SKM-1 treated with dmso at 0.1 percent for 144 hours (cell line): ENCODE results near the gene UCHL5.
A peak's percentile ranks its signal among the peaks of the same experiment; 100 is the strongest.

Experiments
- DNase-seq: peaks from one replicate; lab custom pipeline; 2025; ENCODE audit not compliant: unreplicated experiment; lab: John Stamatoyannopoulos, UW

UCHL5 gene, protein sequence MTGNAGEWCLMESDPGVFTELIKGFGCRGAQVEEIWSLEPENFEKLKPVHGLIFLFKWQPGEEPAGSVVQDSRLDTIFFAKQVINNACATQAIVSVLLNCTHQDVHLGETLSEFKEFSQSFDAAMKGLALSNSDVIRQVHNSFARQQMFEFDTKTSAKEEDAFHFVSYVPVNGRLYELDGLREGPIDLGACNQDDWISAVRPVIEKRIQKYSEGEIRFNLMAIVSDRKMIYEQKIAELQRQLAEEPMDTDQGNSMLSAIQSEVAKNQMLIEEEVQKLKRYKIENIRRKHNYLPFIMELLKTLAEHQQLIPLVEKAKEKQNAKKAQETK

GRCh38 chr1:193059282-193060114 is at the start of gene UCHL5, which contains the start of gene RO60:
UCHL5 (minus strand) TSS chr1:193059360; CDS start chr1:193059260, 100 bp downstream.
RO60 (plus strand) TSS chr1:193059612; CDS start chr1:193069055, 9,443 bp downstream.
- peak; percentile 100 for DNase-seq

GRCh38 chr1:193108471-193108870 is 49.3 kb upstream of the UCHL5 start:
- DNase-seq: no peak

- DNase-seq: no peak
Measured at GRCh38 chr1:193105821-193106177, 46.6 kb upstream of the UCHL5 start.

DNA sequence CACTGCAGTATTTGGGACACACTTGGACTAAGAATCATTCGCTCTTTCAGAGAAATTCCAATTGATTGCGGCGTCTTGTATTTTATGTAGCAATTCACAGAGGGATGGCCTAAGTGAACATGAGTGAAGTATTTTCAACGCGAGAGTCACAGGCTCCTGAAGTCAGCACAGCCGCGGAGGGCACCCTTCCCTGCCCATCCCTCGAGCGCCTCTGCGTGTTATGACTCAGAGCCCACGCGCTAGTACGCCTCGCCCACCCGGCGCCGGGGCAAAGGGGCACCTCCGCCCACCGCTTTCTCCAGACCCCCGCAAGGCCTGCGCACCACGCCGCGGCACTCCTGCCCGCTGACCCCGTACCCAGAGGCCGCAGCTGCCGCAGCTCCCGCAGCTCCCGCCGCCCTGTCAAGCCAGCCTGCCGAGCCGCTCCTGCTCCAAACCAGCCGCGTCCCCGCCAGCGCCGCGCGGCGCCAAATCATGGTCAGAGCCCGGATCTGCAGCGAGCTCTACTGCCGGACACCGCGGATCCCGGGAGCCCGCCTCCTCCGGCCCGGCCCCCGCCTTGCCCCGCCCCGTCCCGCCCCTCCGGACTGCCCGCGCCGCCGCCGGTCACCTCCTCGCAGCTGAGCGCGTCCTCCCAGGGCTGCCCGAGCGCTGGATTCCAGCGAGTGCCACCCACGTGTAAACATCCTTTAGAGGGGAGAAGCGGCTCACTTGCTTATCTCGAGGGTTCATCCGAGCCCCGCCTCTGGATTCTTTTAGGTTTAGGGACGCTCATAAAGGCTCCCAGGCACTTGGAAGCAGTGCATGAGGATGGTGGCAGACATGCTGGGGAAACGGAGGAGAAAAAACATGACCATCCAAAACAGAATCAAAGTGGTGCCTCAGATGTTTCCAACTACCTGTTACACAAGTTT is 46.0 kb upstream of the UCHL5 start, which contains the start of gene GLRX2:
TSS of gene GLRX2 (minus strand) at position 508 of the 914 bp plus-strand sequence. CDS start at position 476, 32 bp downstream.
- peak; percentile 79 for DNase-seq

- peak; percentile 45 for DNase-seq
Measured at GRCh38 chr1:193104502-193104906, 45.3 kb upstream of the UCHL5 start.

DNA sequence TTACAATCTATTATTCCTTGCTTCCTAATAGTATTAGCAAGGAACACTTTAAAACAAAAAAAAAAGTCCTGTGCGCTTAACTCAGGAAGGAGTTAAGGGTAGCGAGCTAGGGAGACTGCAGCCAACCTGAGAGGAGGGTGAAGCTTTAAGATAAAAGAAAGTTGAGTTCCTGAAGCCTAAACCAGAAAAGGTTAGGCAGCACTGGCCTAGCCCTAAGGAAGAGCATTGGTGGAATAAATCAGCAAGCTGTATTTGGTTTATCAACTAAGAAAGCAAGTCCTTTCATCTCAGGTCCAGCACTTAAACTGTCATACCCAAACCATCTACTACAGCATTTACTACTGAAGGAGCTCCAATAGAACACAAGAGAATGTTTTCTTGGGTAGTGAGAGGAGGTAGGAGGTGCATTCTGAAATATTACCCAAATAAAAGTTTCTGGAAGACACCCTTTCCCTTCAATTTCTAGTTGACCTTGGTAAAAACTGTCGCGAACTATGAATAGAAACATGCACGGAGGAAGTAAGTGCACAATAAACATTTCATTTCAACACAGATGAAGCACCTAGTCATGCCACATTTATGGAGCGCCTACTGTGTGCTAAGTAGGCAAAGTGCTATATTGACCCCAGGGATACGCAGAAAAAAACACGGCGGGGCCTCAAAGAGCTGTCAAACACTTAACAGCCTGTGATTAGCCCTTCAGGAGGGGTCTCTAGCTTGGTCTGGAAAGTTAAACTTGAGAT is 44.8 kb upstream of the UCHL5 start:
- DNase-seq: no peak

GRCh38 chr1:193102662-193103061 is 43.5 kb upstream of the UCHL5 start:
- no peak for DNase-seq

DNA sequence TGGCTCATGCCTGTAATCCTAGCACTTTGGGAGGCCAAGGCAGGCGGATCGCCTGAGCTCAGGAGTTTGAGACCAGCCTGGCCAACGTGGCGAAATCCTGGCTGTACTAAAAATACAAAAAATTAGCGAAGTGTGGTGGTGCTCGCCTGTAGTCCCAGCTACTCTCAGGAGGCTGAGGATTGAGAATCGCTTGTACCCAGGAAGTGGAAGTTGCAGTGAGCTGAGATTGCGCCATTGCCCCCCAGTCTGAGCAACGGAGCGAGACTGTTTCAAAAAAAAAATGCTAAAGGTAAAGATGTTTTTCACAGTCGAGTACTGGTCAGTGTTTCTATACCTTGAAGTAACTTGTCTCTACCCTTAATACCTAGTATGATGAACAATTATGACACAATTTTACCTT is 35.0 kb upstream of the UCHL5 start:
- no peak for DNase-seq

DNA sequence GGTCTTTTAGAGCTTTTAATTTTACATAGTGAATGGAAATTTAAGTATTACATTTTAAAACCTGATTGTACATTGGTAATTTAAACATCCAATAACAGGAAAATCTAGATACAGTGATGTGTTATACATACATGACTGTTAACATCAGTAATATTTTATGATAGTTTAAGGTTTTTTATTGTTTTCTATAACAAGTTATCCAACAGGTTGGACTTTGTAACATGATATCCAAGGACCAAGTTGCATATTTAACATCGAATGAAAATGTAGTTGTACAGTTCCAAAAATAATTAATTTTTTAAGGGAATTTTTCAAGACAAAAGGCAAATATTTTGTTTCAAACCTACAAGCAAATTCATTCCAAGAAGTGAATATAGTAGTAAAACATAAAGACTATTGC is 31.7 kb upstream of the UCHL5 start:
- no peak for DNase-seq

- DNase-seq: no peak
Measured at GRCh38 chr1:193087893-193088292, 28.7 kb upstream of the UCHL5 start.

- no peak for DNase-seq
Measured at GRCh38 chr1:193086342-193086741, 27.2 kb upstream of the UCHL5 start.

DNA sequence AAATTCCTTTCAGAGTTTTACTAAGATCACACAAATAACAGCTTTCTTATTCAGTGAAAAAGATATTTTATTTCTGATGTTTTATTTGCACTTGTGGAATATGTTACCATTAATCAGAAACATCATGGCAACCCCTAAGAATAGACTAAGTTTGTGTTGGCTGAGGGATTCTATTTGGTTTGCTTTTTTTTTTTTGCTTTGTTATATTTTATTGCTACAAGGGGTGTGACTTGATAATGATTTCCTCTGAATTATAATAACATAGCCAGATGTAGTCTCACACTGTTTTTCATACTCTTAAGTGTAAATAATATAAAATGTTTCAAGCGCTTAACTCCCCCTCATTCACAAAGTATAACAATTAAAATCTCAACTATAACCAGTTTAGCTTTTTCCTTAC is 26.1 kb upstream of the UCHL5 start:
- no peak for DNase-seq

DNA sequence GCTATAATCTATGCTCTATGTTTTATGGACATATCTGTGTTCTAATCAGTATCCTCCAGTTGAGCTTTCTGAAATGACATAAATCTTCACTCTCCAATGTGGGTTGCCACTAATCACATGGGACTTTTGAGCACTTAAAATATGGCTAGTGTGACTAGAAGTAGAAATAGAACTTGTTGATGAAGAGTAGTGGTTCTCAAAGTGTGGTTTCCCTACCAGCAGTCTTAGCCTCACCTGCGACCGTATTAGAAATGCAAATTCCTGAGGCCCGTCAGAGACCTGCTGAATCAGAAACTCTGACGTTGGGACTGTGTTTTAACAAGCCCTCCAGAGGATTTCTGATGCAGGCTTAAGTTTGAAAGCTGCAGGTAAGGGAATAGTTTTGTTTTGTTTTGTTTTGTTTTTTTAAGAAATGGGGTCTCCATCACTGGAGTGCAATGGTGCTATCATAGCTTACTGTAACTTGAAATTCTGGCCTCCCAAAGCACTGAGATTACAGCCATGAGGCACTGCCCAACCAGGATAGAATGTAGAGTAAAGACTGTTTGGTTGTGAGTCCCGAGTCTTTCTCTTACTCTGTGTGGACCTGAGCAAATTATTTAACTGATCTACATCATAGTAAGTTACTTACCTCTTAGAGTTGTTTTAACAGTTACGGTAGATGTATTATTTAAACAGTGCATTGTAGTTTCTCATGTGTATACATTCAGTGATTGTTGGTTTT is 24.4 kb upstream of the UCHL5 start:
- DNase-seq: no peak

- no peak for DNase-seq
Measured at GRCh38 chr1:193079187-193079586, 20.0 kb upstream of the UCHL5 start.

GRCh38 chr1:193077991-193078390 is 18.8 kb upstream of the UCHL5 start:
- DNase-seq: no peak

GRCh38 chr1:193070942-193071341 is 11.8 kb upstream of the UCHL5 start:
- DNase-seq: no peak

DNA sequence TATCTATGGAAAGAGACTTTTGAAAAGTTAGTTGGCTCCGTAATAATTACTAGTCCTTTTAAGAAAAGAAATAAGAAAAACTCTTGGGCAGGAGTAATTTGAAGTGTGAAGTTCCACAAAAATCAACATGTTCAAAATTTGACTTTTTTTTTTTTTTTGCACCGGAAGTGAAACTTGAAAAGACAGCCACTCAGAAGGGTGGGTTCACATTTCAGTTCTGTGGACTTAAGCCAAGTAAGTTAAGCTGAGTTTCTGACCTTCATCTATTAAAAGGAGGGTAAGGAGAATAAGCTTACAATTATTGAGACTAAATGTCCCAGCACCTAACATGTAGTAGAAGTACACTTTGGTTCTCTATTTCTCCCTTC is 11.2 kb upstream of the UCHL5 start:
- no peak for DNase-seq

DNA sequence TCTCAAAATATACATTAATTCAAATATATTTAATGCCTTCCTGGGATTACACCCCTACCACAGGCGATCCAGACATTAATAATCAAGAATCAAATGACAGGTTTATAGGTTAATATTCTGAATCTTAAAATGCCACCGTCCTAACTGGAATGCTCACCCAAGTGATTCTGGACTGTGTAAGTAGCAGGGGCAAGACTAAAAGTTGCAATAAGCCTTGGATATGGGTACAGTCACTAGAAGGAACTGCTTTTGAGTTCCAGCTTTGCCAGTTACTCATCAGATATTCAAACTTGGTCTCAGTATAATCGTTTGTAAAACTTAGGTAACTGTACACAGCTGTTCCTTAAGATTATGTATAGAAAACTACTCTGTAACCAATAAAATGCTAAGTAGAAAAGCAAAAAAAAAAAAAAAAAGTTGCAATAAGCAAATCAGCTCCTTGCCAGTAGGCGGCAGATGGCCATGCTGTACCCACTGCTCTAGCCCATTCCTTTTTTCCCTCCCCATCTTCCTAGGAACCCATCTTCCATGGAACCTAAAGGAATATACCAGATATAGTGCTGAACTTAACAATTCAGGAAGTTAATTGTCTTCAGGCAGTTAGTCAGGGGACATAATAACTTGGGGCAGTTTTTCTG is 10.7 kb upstream of the UCHL5 start:
- no peak for DNase-seq

- no peak for DNase-seq
Measured at GRCh38 chr1:193068013-193068412, 8.9 kb upstream of the UCHL5 start.
